Activated CD8-positive, alpha-beta memory T cell treated with anti-CD3 and anti-CD28 coated beads, Interleukin-2, amount 10 ng/mL, durations not matched to agents 7 days and 5 days (primary cell): Measurements from ENCODE around the gene CCL19. TPM values are rescaled to one million over a fixed set of nuclear protein-coding genes. Genes with fewer than 3 reads are reported as not detected.
"Not testable (repeated sequence)": the region's sequence is repeated elsewhere in the genome, so short reads cannot be mapped to it uniquely, and the experiment has no call there.

Experiments
- ATAC-seq: fragments of 150-1000 bp; cut with Tn5 transposase; one replicate; pipeline ENCODE4 v1.10.0; 2021; ENCODE audit warnings: moderate library complexity
- CTCF ChIA-PET: fragments of 350-600 bp; sonication (Branson Sonifier 250); formaldehyde crosslinking; loops from one replicate; lab custom pipeline; 2021; ENCODE audit warnings: antibody characterized with exemption; lab: Charles Lee
- DNase-seq: peaks from one replicate; pipeline ENCODE4 v3.0.0-alpha.2; 2020
- H3K27ac Mint-ChIP-seq: one replicate; pipeline ENCODE4 v1.8.0; 2021; ENCODE audit warnings: mild to moderate bottlenecking, mixed read lengths
- H3K27me3 Mint-ChIP-seq: one replicate; pipeline ENCODE4 v1.8.0; 2021; ENCODE audit warnings: mixed read lengths
- H3K36me3 Mint-ChIP-seq: one replicate; pipeline ENCODE4 v1.8.0; 2021; ENCODE audit warnings: mild to moderate bottlenecking, mixed read lengths
- H3K4me1 Mint-ChIP-seq: one replicate; pipeline ENCODE4 v1.8.0; 2021; ENCODE audit warnings: mixed read lengths
- H3K4me3 Mint-ChIP-seq: one replicate; pipeline ENCODE4 v1.8.0; 2021; ENCODE audit warnings: mild to moderate bottlenecking, moderate library complexity, mixed read lengths
- H3K9me3 Mint-ChIP-seq: one replicate; pipeline ENCODE4 v1.8.0; 2022; ENCODE audit warnings: low read depth, mixed read lengths
- total RNA-seq, 2 experiments: library from RNA; stranded (reverse); gene quantifications; one replicate each; pipeline ENCODE4 v1.2.3, GENCODE V29; 2021

The CCL19 gene
- not detected for total RNA-seq

- DNase-seq = no peak
- no peaks in the 10 kb centered on the region for H3K4me1 Mint-ChIP-seq
- H3K9me3 Mint-ChIP-seq = no peaks in the 10 kb centered on the region
- ATAC-seq = no peak
- H3K27me3 Mint-ChIP-seq = no peaks in the 10 kb centered on the region
- no peaks in the 10 kb centered on the region for H3K36me3 Mint-ChIP-seq
- no peak within 1 kb of the TSS for H3K4me3 Mint-ChIP-seq
- no peak within 1 kb of the TSS for H3K27ac Mint-ChIP-seq
- CTCF ChIA-PET = interaction anchor here (1.1 to 3.2 kb wide), 3 partner anchors 9 to 12 kb away, joined by 3 to 15 read pairs (median 4); no protein-coding TSS in a partner anchor
These were observed at the start of gene CCL19 for GRCh38 chr9:34690983-34691935. CCL19 (minus strand) TSS chr9:34691276; CDS start chr9:34691139, 137 bp downstream.

- H3K4me3 Mint-ChIP-seq, H3K9me3 Mint-ChIP-seq, H3K27ac Mint-ChIP-seq, CTCF ChIA-PET, H3K4me1 Mint-ChIP-seq, ATAC-seq, DNase-seq, H3K27me3 Mint-ChIP-seq, H3K36me3 Mint-ChIP-seq: not testable (repeated sequence)
These were observed 49.1 kb upstream of the CCL19 start for GRCh38 chr9:34740176-34740575.

- DNase-seq (no peak), ATAC-seq (no peak)
- H3K4me1 Mint-ChIP-seq = no peaks in the 10 kb centered on the region
- no peaks in the 10 kb centered on the region for H3K9me3 Mint-ChIP-seq
- CTCF ChIA-PET = no interaction called here
- H3K4me3 Mint-ChIP-seq = no peak overlapping the region
- no peaks in the 10 kb centered on the region for H3K27me3 Mint-ChIP-seq
- no peaks in the 10 kb centered on the region for H3K36me3 Mint-ChIP-seq
- H3K27ac Mint-ChIP-seq = no peak overlapping the region
These were observed 46.7 kb upstream of the CCL19 start for GRCh38 chr9:34737677-34738260.

- CTCF ChIA-PET = interaction anchor here (0.9 kb wide), 1 partner anchor 32 kb away, joined by 4 read pairs; no protein-coding TSS in a partner anchor
- DNase-seq (no peak), ATAC-seq (no peak)
- Mint-ChIP-seq H3K4me3 (no peak overlapping the region), H3K27me3 (peaks cover 10% of the 10 kb centered on the region), H3K27ac (no peak overlapping the region), H3K36me3 (no peaks in the 10 kb centered on the region), H3K9me3 (no peaks in the 10 kb centered on the region), H3K4me1 (no peaks in the 10 kb centered on the region)
These were observed 43.6 kb upstream of the CCL19 start for GRCh38 chr9:34734720-34735119.

- no peak overlapping the region for H3K27ac Mint-ChIP-seq
- CTCF ChIA-PET = interaction anchor here (0.7 kb wide), 1 partner anchor 167 kb away, joined by 3 read pairs; no protein-coding TSS in a partner anchor
- H3K27me3 Mint-ChIP-seq = peaks cover 14% of the 10 kb centered on the region
- H3K4me3 Mint-ChIP-seq = no peak overlapping the region
- H3K36me3 Mint-ChIP-seq = no peaks in the 10 kb centered on the region
- DNase-seq = no peak
- no peaks in the 10 kb centered on the region for H3K9me3 Mint-ChIP-seq
- H3K4me1 Mint-ChIP-seq = no peaks in the 10 kb centered on the region
- no peak for ATAC-seq
These were observed 41.8 kb upstream of the CCL19 start for GRCh38 chr9:34732886-34733285.

GRCh38 chr9:34732478-34732877, 41.4 kb upstream of the CCL19 start:
- no peak overlapping the region for H3K4me3 Mint-ChIP-seq
- H3K27ac Mint-ChIP-seq = no peak overlapping the region
- no peak for DNase-seq
- H3K9me3 Mint-ChIP-seq = no peaks in the 10 kb centered on the region
- H3K27me3 Mint-ChIP-seq = peaks cover 16% of the 10 kb centered on the region
- no peaks in the 10 kb centered on the region for H3K36me3 Mint-ChIP-seq
- CTCF ChIA-PET = interaction anchor here (0.7 kb wide), 1 partner anchor 167 kb away, joined by 3 read pairs; no protein-coding TSS in a partner anchor
- no peak for ATAC-seq
- H3K4me1 Mint-ChIP-seq = no peaks in the 10 kb centered on the region

GRCh38 chr9:34723141-34723540, 32.1 kb upstream of the CCL19 start:
- DNase-seq (no peak), ATAC-seq (no peak)
- no peaks in the 10 kb centered on the region for H3K9me3 Mint-ChIP-seq
- H3K27ac Mint-ChIP-seq = no peak overlapping the region
- no peak overlapping the region for H3K4me3 Mint-ChIP-seq
- CTCF ChIA-PET = interaction anchor here (0.9 kb wide), 1 partner anchor 20 kb away, joined by 3 read pairs; no protein-coding TSS in a partner anchor
- H3K36me3 Mint-ChIP-seq = no peaks in the 10 kb centered on the region
- H3K4me1 Mint-ChIP-seq = no peaks in the 10 kb centered on the region
- peaks cover 2% of the 10 kb centered on the region for H3K27me3 Mint-ChIP-seq

GRCh38 chr9:34719769-34720025, 28.6 kb upstream of the CCL19 start:
- CTCF ChIA-PET = interaction anchor here (0.7 kb wide), 1 partner anchor 107 kb away, joined by 3 read pairs; no protein-coding TSS in a partner anchor
- not testable (repeated sequence) for H3K4me3 Mint-ChIP-seq, DNase-seq, H3K27me3 Mint-ChIP-seq, H3K4me1 Mint-ChIP-seq, ATAC-seq, H3K36me3 Mint-ChIP-seq, H3K27ac Mint-ChIP-seq, H3K9me3 Mint-ChIP-seq

GRCh38 chr9:34719021-34719768, 28.1 kb upstream of the CCL19 start:
- DNase-seq = no peak
- no peak for ATAC-seq
- Mint-ChIP-seq H3K27me3 (peaks cover 2% of the 10 kb centered on the region), H3K4me1 (no peaks in the 10 kb centered on the region), H3K4me3 (no peak overlapping the region), H3K36me3 (no peaks in the 10 kb centered on the region), H3K27ac (no peak overlapping the region), H3K9me3 (no peaks in the 10 kb centered on the region)
- CTCF ChIA-PET = no interaction called here

GRCh38 chr9:34717996-34718614, 27.0 kb upstream of the CCL19 start:
- Mint-ChIP-seq H3K36me3 (no peaks in the 10 kb centered on the region), H3K4me1 (no peaks in the 10 kb centered on the region), H3K27me3 (peaks cover 9% of the 10 kb centered on the region), H3K27ac (no peak overlapping the region), H3K4me3 (no peak overlapping the region), H3K9me3 (no peaks in the 10 kb centered on the region)
- ATAC-seq (no peak), DNase-seq (no peak)
- CTCF ChIA-PET = interaction anchor here (4.8 kb wide), 1 partner anchor 16 kb away, joined by 25 read pairs; no protein-coding TSS in a partner anchor

GRCh38 chr9:34716711-34717110, 25.6 kb upstream of the CCL19 start:
- Mint-ChIP-seq H3K4me1 (no peaks in the 10 kb centered on the region), H3K4me3 (no peak overlapping the region), H3K9me3 (no peaks in the 10 kb centered on the region), H3K36me3 (no peaks in the 10 kb centered on the region), H3K27me3 (peaks cover 22% of the 10 kb centered on the region), H3K27ac (no peak overlapping the region)
- ATAC-seq (no peak), DNase-seq (no peak)
- CTCF ChIA-PET = interaction anchor here (4.8 kb wide), 1 partner anchor 15 kb away, joined by 25 read pairs; no protein-coding TSS in a partner anchor

- no peaks in the 10 kb centered on the region for H3K9me3 Mint-ChIP-seq
- DNase-seq (no peak), ATAC-seq (no peak)
- H3K36me3 Mint-ChIP-seq = no peaks in the 10 kb centered on the region
- H3K4me1 Mint-ChIP-seq = no peaks in the 10 kb centered on the region
- H3K27ac Mint-ChIP-seq = no peak overlapping the region
- no peak overlapping the region for H3K4me3 Mint-ChIP-seq
- peaks cover 24% of the 10 kb centered on the region for H3K27me3 Mint-ChIP-seq
- CTCF ChIA-PET = interaction anchor here (4.8 kb wide), 1 partner anchor 14 kb away, joined by 25 read pairs; no protein-coding TSS in a partner anchor
These were observed 24.7 kb upstream of the CCL19 start for GRCh38 chr9:34715639-34716215.
